Left kidney (tissue), 8 donors: Measurements from ENCODE around the gene GSKIP. TPM values are rescaled to one million over a fixed set of nuclear protein-coding genes. Genes with fewer than 3 reads are reported as not detected.
A peak's percentile ranks its signal among the peaks of the same experiment; 100 is the strongest.
"Not testable (repeated sequence)": the region's sequence is repeated elsewhere in the genome, so short reads cannot be mapped to it uniquely, and the experiment has no call there.

Source experiments
- DNase-seq: peaks from one replicate; pipeline ENCODE4 v3.0.0-alpha.2; 2013
- long read RNA-seq, 8 donors: transcript quantifications; one replicate each; lab custom pipeline, GENCODE V29; 2026
- polyA plus RNA-seq: library from polyadenylated mRNA; unstranded; fragments of 120-200 nt; gene quantifications from one replicate; pipeline ENCODE4 v1.2.1, GENCODE V29; 2013; ENCODE audit not compliant: insufficient read length

Gene GSKIP
- polyA plus RNA-seq, result 35.0 TPM
- long read RNA-seq, donor 1, transcript GSKIP-205 (4 exons, 2,218 nt), result major isoform, 8 of 8 reads
- long read RNA-seq, donor 1, partial matches to known transcripts, result 0 of 8 reads
- long read RNA-seq, donor 1, other reads (novel, unspliced or antisense), result 0 of 8 reads
- long read RNA-seq, donor 2, transcript GSKIP-205 (4 exons, 2,218 nt), result major isoform, 5 of 5 reads
- long read RNA-seq, donor 2, partial matches to known transcripts, result 0 of 5 reads
- long read RNA-seq, donor 2, other reads (novel, unspliced or antisense), result 0 of 5 reads
- long read RNA-seq, donor 3, transcript GSKIP-205 (4 exons, 2,218 nt), result major isoform, 7 of 7 reads
- long read RNA-seq, donor 3, partial matches to known transcripts, result 0 of 7 reads
- long read RNA-seq, donor 3, other reads (novel, unspliced or antisense), result 0 of 7 reads
- long read RNA-seq, donor 4, result 0 reads
- long read RNA-seq, donor 5, transcript GSKIP-205 (4 exons, 2,218 nt), result major isoform, 21 of 21 reads
- long read RNA-seq, donor 5, partial matches to known transcripts, result 0 of 21 reads
- long read RNA-seq, donor 5, other reads (novel, unspliced or antisense), result 0 of 21 reads
- long read RNA-seq, donor 6, partial matches to known transcripts, result 0 of 8 reads
- long read RNA-seq, donor 6, other reads (novel, unspliced or antisense), result 0 of 8 reads
- long read RNA-seq, donor 7, transcript GSKIP-205 (4 exons, 2,218 nt), result major isoform, 7 of 15 reads
- long read RNA-seq, donor 7, transcript GSKIP-203 (4 exons, 760 nt), result major isoform, 7 of 15 reads
- long read RNA-seq, donor 7, partial matches to known transcripts, result 0 of 15 reads
- long read RNA-seq, donor 7, other reads (novel, unspliced or antisense), result 0 of 15 reads
- long read RNA-seq, donor 8, partial matches to known transcripts, result 0 of 1 reads
- long read RNA-seq, donor 8, other reads (novel, unspliced or antisense), result 0 of 1 reads

- DNase-seq, result peak; percentile 93
Measured at GRCh38 chr14:96362965-96363750, at the start of gene GSKIP, which contains the start of gene ATG2B. Gene GSKIP, plus strand, starts transcription at chr14:96363526. Its CDS starts 18,722 bp downstream, at chr14:96382248. Gene ATG2B, minus strand, starts transcription at chr14:96363341. Its CDS starts 365 bp downstream, at chr14:96362976.

DNA sequence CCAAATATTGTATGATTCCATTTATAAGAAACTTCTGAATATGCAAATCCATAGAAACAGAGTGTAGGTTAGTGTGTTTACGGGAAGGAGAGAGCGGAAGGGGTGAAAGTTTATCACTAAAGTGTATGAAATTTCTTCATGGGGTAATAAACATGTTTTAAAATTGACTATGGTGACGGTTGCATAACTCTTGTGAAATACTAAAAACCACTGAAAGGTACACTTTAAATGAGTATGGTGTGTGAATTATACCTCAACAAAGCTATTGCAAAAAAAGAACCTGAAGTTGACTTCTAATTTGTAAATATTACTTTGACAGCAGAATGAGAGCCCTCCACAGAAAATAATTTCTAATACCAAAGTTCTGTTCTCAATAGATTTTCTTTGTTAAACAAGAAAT is 47.2 kb upstream of the GSKIP start:
- no peak for DNase-seq

GRCh38 chr14:96318836-96319235 is 44.5 kb upstream of the GSKIP start:
- DNase-seq, result no peak

GRCh38 chr14:96320605-96321004 is 42.7 kb upstream of the GSKIP start:
- DNase-seq, result no peak

DNA sequence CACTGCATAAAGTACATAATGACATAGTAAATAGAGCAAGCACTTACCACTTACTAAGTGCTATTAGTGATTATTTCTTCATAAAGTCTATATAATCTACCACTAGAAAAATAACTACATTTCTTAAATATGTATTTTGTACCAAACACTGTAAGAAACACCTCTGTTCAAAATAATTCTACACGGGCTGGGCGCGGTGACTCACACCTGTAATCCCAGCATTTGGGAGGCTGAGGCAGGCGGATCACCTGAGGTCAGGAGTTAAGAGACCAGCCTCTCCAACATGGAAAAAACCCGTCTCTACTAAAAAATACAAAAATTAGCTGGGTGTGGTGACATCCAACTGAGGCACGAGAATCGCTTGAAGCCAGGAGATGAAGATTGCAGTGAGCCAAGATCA is 39.1 kb upstream of the GSKIP start:
- no peak for DNase-seq

GRCh38 chr14:96338551-96338950 is 24.8 kb upstream of the GSKIP start:
- DNase-seq, result no peak

GRCh38 chr14:96341323-96341722 is 22.0 kb upstream of the GSKIP start:
- no peak for DNase-seq

DNA sequence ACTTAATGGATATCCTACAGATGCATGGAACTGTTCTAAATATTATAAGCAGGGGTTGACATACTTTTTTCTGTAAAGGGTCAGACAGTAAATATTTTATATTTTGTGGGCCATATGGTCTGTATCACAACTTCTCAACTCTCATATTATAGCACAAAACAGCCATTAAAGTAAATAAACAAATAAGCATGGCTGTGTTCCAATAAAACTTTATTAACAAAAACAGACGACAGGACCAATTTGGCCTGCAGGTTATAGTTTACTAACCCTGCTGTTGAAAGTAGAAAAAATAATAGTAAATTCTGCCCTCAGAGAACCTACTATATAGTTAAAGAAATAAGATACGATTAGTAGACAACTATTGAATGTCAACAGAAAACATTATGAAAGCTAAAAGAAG is 17.7 kb upstream of the GSKIP start:
- DNase-seq, result no peak

- DNase-seq, result not testable (repeated sequence)
Measured at GRCh38 chr14:96347957-96348356, 15.4 kb upstream of the GSKIP start.

GRCh38 chr14:96349286-96350075 is 13.8 kb upstream of the GSKIP start:
- no peak for DNase-seq

DNA sequence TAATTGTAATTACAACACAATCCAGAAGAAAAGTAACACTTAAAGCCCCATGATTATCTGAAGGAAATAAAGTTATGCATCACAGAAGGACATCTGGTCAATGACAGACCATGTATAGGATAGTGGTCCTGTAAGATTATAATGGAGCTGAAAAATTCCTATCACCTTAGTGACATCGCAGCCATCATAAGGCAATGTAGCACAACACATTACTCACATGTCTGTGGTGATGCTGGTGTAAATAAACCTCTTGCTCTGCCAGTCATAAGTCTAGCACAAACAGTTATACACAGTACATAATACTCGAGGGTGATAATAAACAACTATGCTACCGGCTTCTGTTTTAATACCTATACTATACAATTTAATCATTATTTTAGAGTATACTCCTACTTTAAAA is 11.3 kb upstream of the GSKIP start:
- DNase-seq, result no peak

GRCh38 chr14:96352708-96353107 is 10.6 kb upstream of the GSKIP start:
- no peak for DNase-seq

DNA sequence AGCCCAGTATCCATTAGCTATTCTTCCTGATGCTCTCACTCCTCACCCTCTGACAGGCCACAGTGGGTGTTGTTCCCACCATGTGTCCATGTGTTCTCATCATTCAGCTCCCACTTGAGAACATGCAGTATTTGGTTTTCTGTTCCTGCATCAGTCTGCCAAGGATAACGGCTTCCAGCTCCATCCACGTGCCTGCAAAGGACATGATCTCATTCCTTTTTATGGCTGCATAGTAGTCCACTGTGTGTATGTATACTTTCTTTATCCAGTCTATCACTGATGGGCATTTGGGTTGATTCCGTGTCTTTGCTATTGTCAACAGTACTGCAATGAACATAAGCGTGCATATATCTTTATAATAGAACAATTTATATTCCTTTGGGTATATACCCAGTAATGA is 9.1 kb upstream of the GSKIP start:
- DNase-seq, result no peak

DNA sequence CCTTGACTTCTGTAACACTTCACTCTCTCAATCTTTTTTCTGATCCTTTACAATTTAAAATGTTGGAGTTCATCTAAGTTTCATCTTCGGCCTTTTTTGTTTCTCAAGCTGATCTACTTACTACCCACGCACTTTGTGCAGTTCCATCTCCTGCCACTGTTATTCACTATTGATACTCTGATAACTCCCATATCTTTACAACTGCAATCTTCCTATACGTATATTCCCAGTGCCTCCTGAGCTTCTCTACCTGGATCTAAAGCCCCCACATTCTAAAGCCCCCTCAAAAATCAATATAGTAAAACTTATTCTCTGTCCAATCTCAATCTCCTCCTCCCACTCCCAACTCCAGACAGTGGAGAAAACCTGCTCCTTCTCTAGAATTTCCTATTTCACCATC is 6.1 kb upstream of the GSKIP start:
- no peak for DNase-seq

GRCh38 chr14:96359959-96360358 is 3.4 kb upstream of the GSKIP start:
- no peak for DNase-seq

DNA sequence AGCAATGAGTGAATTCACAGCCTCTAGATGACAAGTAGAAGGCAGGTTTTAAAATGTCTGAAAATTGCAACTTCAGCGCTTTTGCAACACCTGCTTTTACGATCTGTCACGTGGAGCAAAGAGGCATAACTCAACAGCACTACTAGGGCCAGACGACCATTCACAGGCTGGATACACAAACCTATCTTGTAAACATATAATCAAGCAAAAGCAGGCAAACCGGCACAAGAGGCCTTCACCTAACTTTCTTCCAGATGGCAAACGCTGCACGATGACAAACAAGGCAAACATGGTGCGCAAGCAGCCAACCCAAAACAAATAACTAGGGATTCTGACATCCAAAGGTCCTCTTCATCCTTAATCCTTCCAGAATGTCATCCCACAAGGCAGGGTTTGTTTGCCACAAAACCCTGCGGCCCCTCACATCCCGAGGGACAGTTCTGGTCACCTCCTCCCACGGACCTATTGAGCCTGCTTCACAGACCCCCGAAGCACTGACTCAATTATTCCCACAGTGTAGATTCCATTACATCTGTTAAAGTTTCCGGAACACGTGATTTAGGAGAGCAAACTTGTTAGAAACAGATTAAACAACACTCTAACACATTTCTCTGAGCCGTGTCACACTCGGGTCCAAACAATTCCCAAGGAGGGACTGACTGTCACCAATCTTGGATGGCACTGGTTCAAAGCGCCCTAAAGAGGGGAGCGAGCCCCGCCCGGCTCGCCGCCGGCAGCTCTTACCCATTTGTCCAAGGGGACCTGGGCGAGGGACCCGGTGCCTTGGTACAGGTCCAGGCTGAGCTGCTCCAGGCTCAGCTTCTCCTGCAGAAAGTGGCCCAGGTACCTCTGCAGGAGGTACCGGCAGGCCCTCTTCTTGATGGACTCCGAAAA is 1.0 kb upstream of the GSKIP start:
- DNase-seq, result peak; percentile 21

- peak; percentile 42 for DNase-seq
Measured at GRCh38 chr14:96363751-96364336, 518 bp downstream of the GSKIP start.

- DNase-seq, result no peak
Measured at GRCh38 chr14:96364962-96365361, 1.6 kb downstream of the GSKIP start.

DNA sequence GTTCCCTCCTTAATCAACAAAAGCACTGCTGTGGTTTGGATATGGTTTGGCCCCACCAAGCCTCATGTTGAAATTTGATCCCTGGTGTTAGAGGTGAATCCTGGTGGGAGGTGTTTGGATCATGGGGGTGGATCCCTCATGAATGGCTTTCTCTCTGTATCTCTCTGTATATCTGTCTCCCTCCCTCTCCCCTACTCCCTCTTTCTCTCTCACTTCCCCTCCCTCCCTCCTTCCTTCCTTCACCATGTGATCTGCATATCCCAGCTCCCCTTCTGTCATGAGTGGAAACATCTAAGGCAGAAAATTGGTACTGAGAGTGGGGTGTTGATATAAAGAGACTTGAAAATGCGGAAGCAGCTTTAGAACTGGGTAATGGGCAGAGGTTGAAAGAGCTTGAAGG is 5.2 kb downstream of the GSKIP start:
- no peak for DNase-seq

- no peak for DNase-seq
Measured at GRCh38 chr14:96370528-96370927, 7.2 kb downstream of the GSKIP start.
